Embryonic facial prominence (tissue), 1 donor: ENCODE data around the gene C17orf113.

ENCODE experiments used
- DNase-seq: peaks from one replicate; pipeline ENCODE4 v3.0.0-alpha.2; 2016; ENCODE audit errors: extremely low spot score

C17orf113 gene

GRCh38 chr17:42072323-42073187, 22.2 kb upstream of the C17orf113 start:
- DNase-seq, result no peak

DNA sequence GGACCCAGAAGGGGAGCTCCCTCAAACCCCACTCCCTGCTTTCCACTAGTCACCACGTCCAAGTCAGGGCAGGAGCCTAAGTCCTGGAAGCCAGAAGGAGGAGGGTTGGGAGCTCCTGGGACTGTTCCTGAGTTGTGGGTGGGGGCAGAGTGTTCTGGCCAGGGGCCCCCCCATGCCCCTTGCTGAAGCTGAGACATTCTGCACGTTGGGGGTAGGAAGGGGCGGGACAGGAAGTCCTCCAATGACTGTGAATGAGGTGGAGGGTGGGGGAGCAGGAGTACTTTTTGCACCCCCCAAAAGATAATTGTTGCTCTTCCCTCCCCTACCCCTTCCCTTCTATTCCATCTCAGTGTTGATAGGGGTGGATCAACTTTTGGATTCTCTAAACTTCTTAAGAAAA, 21.4 kb upstream of the C17orf113 start:
- DNase-seq, result no peak

DNA sequence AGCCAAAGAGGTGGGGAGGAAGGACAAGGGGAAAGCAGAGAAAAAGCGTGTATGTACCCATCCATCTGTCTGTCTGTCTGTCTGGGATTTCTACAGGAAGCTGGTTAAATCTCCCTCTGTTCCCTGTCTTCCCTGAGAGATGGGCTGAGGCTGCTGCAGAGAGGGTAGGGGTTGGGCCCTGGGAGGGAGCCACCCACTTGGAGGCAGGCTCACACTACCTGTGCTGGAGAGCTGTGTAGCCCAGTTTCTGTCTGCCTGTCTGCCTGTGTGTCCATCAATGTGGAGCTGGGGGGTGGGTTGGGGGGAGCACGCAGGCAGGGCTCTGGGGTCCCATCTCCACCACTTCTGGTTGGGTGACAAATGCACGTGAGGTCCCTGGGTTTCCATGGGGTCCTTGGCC, 18.6 kb upstream of the C17orf113 start:
- DNase-seq, result no peak

DNA sequence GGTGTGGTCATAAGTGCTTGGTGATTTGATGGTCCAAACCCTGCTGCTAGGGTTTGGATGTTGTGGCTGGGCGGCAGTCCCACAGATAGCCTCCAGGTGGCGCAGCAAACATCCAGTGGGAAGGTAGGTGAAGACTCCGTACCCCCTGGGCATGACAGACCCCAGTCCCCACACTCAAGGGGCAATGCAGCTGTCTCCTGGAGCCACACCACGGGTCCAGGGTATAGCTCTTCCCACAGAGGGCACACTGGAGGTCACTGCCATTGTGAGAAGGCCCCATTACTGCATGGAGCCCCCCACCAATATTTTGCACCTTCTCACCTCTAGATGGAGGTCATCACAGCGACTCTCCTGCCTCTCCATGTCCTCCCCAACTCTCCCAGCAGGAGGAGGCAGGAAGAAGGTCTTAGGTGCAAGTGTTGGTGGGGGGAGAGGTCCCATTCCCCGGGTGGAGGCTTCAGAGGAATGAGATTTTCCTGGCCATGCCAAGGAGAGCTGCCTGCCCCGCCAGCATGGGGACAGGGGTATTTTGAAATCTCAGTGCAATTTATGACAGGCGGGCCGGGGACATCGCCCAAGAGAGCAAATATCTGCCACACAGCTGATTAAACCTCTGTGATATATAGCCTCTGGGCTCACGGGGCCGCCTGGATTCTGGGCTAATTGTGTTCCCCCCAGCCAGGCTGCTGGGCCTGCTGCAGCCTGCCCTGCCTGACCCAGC, 17.1 kb upstream of the C17orf113 start:
- no peak for DNase-seq

GRCh38 chr17:42065201-42065600, 14.8 kb upstream of the C17orf113 start:
- DNase-seq, result no peak

DNA sequence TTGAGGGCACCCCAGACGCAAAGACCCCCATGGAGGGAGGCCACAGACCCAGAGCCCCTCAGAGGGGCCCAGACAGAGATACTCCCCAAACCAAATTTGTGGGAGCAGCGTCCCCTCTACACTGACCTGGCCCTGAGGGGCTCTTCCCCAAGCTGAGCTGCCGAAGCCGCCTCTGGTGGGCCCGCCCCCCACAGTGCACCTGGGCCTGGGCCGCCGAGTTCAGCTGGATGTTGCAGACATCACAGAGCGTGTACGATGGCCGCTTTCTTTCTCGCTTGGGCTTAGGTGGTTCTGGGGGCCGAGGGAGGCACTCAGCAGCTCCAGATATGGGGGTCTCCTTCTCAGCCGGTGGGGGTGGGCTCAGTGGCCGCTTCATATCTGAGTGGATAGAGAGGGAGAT, 12.3 kb upstream of the C17orf113 start:
- DNase-seq, result no peak

GRCh38 chr17:42061646-42062487, 11.5 kb upstream of the C17orf113 start:
- DNase-seq, result no peak

DNA sequence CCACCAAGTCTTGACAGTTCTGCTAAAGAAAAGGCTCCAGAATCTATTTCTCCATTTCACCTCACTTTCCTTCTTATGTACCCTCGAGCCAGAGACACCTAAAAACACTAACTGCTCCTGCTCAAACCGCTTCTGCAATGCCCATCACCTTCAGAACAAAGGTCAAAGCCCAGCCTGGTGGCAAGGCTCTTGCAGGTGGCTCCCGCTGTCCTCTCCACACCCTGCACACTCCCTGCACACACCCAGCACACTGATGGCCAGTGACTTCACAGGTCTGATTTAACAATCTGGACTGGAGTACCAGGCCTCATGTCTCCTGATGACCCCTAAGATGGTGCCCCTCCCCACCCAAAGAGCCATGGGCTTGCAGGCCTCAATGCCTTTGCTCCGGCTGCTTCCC, 9.8 kb upstream of the C17orf113 start:
- DNase-seq, result no peak

DNA sequence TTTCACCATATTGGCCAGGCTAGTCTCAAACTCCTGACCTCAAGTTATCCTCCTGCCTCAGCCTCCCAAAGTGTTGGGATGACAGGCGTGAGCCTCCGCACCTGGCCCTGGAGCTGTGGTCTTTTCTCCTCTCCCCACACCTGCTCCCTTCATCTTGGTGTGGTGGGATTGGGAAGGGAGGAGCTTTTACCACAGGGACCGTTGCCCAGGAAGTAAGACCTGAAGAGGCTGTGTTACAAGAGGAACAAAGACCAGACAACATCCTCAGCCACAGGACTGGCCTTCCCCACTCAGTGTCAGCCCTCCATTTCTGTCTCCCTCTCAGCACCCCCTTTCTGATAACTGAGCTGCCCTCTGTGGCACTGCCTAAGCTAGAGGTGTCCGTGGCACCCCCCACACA, 9.4 kb upstream of the C17orf113 start:
- DNase-seq, result no peak

- no peak for DNase-seq
These were observed 7.7 kb upstream of the C17orf113 start for GRCh38 chr17:42058063-42058462.

GRCh38 chr17:42056635-42057034, 6.2 kb upstream of the C17orf113 start:
- DNase-seq, result no peak

GRCh38 chr17:42055496-42055895, 5.1 kb upstream of the C17orf113 start:
- no peak for DNase-seq

GRCh38 chr17:42055027-42055426, 4.6 kb upstream of the C17orf113 start:
- no peak for DNase-seq

- no peak for DNase-seq
These were observed 3.5 kb upstream of the C17orf113 start for GRCh38 chr17:42053731-42054500.

DNA sequence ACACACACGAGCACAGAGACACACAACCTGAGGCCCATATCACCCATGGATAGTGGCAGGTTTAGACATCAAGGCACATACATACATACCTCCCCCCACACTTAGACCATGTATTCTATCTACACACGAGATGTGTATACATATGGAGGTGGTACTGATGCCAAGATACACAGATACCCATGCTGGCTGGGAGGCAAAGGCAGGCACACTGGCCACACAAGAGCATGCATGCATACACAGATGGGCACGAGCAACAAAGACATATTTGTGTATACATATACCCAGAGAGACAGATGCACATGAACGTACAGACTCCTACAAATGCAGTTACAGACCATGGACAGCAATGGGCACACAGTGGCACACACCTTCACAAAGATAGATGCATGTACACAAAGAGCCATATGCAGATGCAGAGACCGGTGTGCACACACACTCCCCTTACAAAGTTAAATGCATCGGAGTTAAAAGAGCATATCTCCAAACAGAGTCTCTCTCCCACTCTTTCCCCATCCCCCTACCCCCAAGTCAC, 2.0 kb upstream of the C17orf113 start:
- no peak for DNase-seq

DNA sequence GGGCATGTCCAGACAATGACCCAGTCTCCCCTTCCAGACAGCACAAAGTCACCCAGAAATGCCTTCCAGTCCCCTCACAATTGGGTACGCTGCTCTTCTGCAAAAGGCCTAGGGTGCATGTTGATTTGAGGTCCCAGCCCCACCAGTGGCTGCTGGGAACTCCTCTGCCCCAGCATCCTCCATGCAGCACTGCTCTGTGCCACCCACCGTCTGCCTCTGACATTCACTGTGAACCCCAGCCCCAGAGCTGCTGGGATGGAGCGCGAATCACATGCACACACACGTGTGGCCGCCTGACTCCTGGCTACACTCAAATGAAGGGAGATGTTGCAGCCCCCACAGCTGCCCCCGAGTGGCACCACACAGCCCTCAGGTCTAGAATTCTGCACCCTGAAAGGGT, 1.2 kb upstream of the C17orf113 start:
- DNase-seq, result no peak

GRCh38 chr17:42051013-42051400, 606 bp upstream of the C17orf113 start:
- DNase-seq, result no peak

GRCh38 chr17:42049834-42050392, 488 bp downstream of the C17orf113 start:
- no peak for DNase-seq

- DNase-seq, result no peak
These were observed 3.1 kb downstream of the C17orf113 start for GRCh38 chr17:42047343-42047742.

GRCh38 chr17:42045719-42046118, 4.7 kb downstream of the C17orf113 start:
- no peak for DNase-seq
